Ishikawa (cell line): ENCODE data around the gene VAMP4.

ENCODE experiments used
- CEBPB ChIP-seq: IDR thresholded peaks from 2 replicates; pipeline ENCODE4 v1.6.1; 2012
- EGR1 ChIP-seq: IDR thresholded peaks from 2 replicates; pipeline ENCODE4 v1.6.1; 2012
- EP300 ChIP-seq: IDR thresholded peaks from 2 replicates; pipeline ENCODE4 v1.6.1; 2012; ENCODE audit warnings: borderline replicate concordance
- RAD21 ChIP-seq: IDR thresholded peaks from 2 replicates; pipeline ENCODE4 v1.6.1; 2012; ENCODE audit warnings: low read depth
- TCF12 ChIP-seq: IDR thresholded peaks from 2 replicates; pipeline ENCODE4 v1.6.1; 2012; ENCODE audit warnings: low read depth
- TEAD4 ChIP-seq: IDR thresholded peaks from 2 replicates; pipeline ENCODE4 v1.6.1; 2012
- YY1 ChIP-seq: IDR thresholded peaks from 2 replicates; pipeline ENCODE4 v1.6.1; 2012; ENCODE audit warnings: low read depth
- TF ChIP-seq, protein P1 (sequence below): IDR thresholded peaks from 2 replicates; pipeline ENCODE4 v1.6.1; 2012
- TF ChIP-seq, protein P2 (sequence below): IDR thresholded peaks from 2 replicates; pipeline ENCODE4 v1.6.1; 2012

Gene VAMP4

GRCh38 chr1:171652234-171652822 is 89.5 kb downstream of the VAMP4 start, which contains the start of gene MYOC:
Gene MYOC, minus strand, starts transcription at chr1:171652688. Its CDS starts 77 bp downstream, at chr1:171652611.
- TF ChIP-seq CEBPB (no peak), RAD21 (no peak), EGR1 (no peak), YY1 (no peak), TEAD4 (no peak), EP300 (no peak), TCF12 (no peak)
- TF ChIP-seq, protein P1, sequence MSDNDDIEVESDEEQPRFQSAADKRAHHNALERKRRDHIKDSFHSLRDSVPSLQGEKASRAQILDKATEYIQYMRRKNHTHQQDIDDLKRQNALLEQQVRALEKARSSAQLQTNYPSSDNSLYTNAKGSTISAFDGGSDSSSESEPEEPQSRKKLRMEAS, result no peak
- TF ChIP-seq, protein P2, sequence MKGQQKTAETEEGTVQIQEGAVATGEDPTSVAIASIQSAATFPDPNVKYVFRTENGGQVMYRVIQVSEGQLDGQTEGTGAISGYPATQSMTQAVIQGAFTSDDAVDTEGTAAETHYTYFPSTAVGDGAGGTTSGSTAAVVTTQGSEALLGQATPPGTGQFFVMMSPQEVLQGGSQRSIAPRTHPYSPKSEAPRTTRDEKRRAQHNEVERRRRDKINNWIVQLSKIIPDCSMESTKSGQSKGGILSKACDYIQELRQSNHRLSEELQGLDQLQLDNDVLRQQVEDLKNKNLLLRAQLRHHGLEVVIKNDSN, result no peak
